Activated CD8-positive, alpha-beta memory T cell treated with anti-CD3 and anti-CD28 coated beads, Interleukin-2, amount 10 ng/mL, durations not matched to agents 7 days and 5 days (primary cell): Measurements from ENCODE around the gene NOP10. TPM values are rescaled to one million over a fixed set of nuclear protein-coding genes. Genes with fewer than 3 reads are reported as not detected.
"Not testable (repeated sequence)": the region's sequence is repeated elsewhere in the genome, so short reads cannot be mapped to it uniquely, and the experiment has no call there.

Experiments used
- ATAC-seq: fragments of 150-1000 bp; cut with Tn5 transposase; one replicate; pipeline ENCODE4 v1.10.0; 2021; ENCODE audit warnings: moderate library complexity
- CTCF ChIA-PET: fragments of 350-600 bp; sonication (Branson Sonifier 250); formaldehyde crosslinking; loops from one replicate; lab custom pipeline; 2021; ENCODE audit warnings: antibody characterized with exemption; lab: Charles Lee
- DNase-seq: peaks from one replicate; pipeline ENCODE4 v3.0.0-alpha.2; 2020
- H3K27ac Mint-ChIP-seq: one replicate; pipeline ENCODE4 v1.8.0; 2021; ENCODE audit warnings: mild to moderate bottlenecking, mixed read lengths
- H3K27me3 Mint-ChIP-seq: one replicate; pipeline ENCODE4 v1.8.0; 2021; ENCODE audit warnings: mixed read lengths
- H3K36me3 Mint-ChIP-seq: one replicate; pipeline ENCODE4 v1.8.0; 2021; ENCODE audit warnings: mild to moderate bottlenecking, mixed read lengths
- H3K4me1 Mint-ChIP-seq: one replicate; pipeline ENCODE4 v1.8.0; 2021; ENCODE audit warnings: mixed read lengths
- H3K4me3 Mint-ChIP-seq: one replicate; pipeline ENCODE4 v1.8.0; 2021; ENCODE audit warnings: mild to moderate bottlenecking, moderate library complexity, mixed read lengths
- H3K9me3 Mint-ChIP-seq: one replicate; pipeline ENCODE4 v1.8.0; 2022; ENCODE audit warnings: low read depth, mixed read lengths
- total RNA-seq, 2 experiments: library from RNA; stranded (reverse); gene quantifications; one replicate each; pipeline ENCODE4 v1.2.3, GENCODE V29; 2021

The NOP10 gene
- total RNA-seq, 2 experiments from 2014 or later = 166 to 249 TPM

GRCh38 chr15:34352996-34353395 is 10.1 kb upstream of the NOP10 start:
- ATAC-seq, H3K27me3 Mint-ChIP-seq, H3K27ac Mint-ChIP-seq, DNase-seq, CTCF ChIA-PET, H3K9me3 Mint-ChIP-seq, H3K36me3 Mint-ChIP-seq, H3K4me3 Mint-ChIP-seq, H3K4me1 Mint-ChIP-seq: not testable (repeated sequence)

- DNase-seq (no peak), ATAC-seq (no peak)
- no peak overlapping the region for H3K27ac Mint-ChIP-seq
- H3K4me1 Mint-ChIP-seq = no peaks in the 10 kb centered on the region
- no peaks in the 10 kb centered on the region for H3K9me3 Mint-ChIP-seq
- CTCF ChIA-PET = interaction anchor here (1.4 kb wide), 1 partner anchor 16 kb away, joined by 3 read pairs; no protein-coding TSS in a partner anchor
- no peak overlapping the region for H3K4me3 Mint-ChIP-seq
- H3K36me3 Mint-ChIP-seq = peaks cover 1% of the 10 kb centered on the region
- peaks cover 2% of the 10 kb centered on the region for H3K27me3 Mint-ChIP-seq
Measured at GRCh38 chr15:34349769-34350168, 6.8 kb upstream of the NOP10 start.

- Mint-ChIP-seq H3K4me3 (no peak overlapping the region), H3K36me3 (no peaks in the 10 kb centered on the region), H3K4me1 (no peaks in the 10 kb centered on the region), H3K27me3 (peaks cover 2% of the 10 kb centered on the region), H3K27ac (no peak overlapping the region), H3K9me3 (no peaks in the 10 kb centered on the region)
- no peak for ATAC-seq
- CTCF ChIA-PET = interaction anchor here (1.4 kb wide), 1 partner anchor 17 kb away, joined by 3 read pairs; no protein-coding TSS in a partner anchor
- no peak for DNase-seq
Measured at GRCh38 chr15:34348735-34349300, 5.9 kb upstream of the NOP10 start.

GRCh38 chr15:34347951-34348638 is 5.2 kb upstream of the NOP10 start:
- H3K4me1 Mint-ChIP-seq = no peaks in the 10 kb centered on the region
- CTCF ChIA-PET = no interaction called here
- DNase-seq (no peak), ATAC-seq (no peak)
- no peaks in the 10 kb centered on the region for H3K36me3 Mint-ChIP-seq
- no peaks in the 10 kb centered on the region for H3K9me3 Mint-ChIP-seq
- H3K27me3 Mint-ChIP-seq = peaks cover 2% of the 10 kb centered on the region
- no peak overlapping the region for H3K27ac Mint-ChIP-seq
- no peak overlapping the region for H3K4me3 Mint-ChIP-seq

GRCh38 chr15:34342213-34342736 is 661 bp downstream of the NOP10 start:
- Mint-ChIP-seq H3K4me1 (peaks cover 30% of the 10 kb centered on the region), H3K36me3 (peaks cover 23% of the 10 kb centered on the region), H3K27ac (peak overlapping the region; percentile 67)
- DNase-seq = peak; percentile 68
- CTCF ChIA-PET = interaction anchor here (0.8 to 3.2 kb wide), 18 partner anchors 8 to 245 kb away, joined by 3 to 55 read pairs (median 6); partner anchors contain the start of genes KATNBL1 and LPCAT4
- not testable (repeated sequence) for H3K27me3 Mint-ChIP-seq, H3K4me3 Mint-ChIP-seq, ATAC-seq, H3K9me3 Mint-ChIP-seq

- DNase-seq = no peak
- CTCF ChIA-PET = interaction anchor here (1.1 to 3.2 kb wide), 3 partner anchors 11 to 132 kb away, joined by 3 to 55 read pairs (median 14); partner anchors contain the start of genes KATNBL1 and LPCAT4
- peaks cover 23% of the 10 kb centered on the region for H3K36me3 Mint-ChIP-seq
- no peaks in the 10 kb centered on the region for H3K27me3 Mint-ChIP-seq
- H3K4me1 Mint-ChIP-seq = peaks cover 36% of the 10 kb centered on the region
- H3K27ac Mint-ChIP-seq = peak overlapping the region; percentile 67
- no peak for ATAC-seq
- no peaks in the 10 kb centered on the region for H3K9me3 Mint-ChIP-seq
- H3K4me3 Mint-ChIP-seq = no peak overlapping the region
Measured at GRCh38 chr15:34341381-34342212, 1.3 kb downstream of the NOP10 start.

- Mint-ChIP-seq H3K4me1 (peaks cover 51% of the 10 kb centered on the region), H3K27ac (peak overlapping the region; percentile 22), H3K9me3 (no peaks in the 10 kb centered on the region), H3K27me3 (no peaks in the 10 kb centered on the region), H3K4me3 (peak overlapping the region; percentile 21), H3K36me3 (peaks cover 24% of the 10 kb centered on the region)
- DNase-seq (no peak), ATAC-seq (no peak)
- CTCF ChIA-PET = interaction anchor here (0.9 to 5.1 kb wide), 3 partner anchors 11 to 98 kb away, joined by 3 to 44 read pairs (median 4); partner anchors contain the start of gene LPCAT4
Measured at GRCh38 chr15:34339946-34340345, 3.0 kb downstream of the NOP10 start.

GRCh38 chr15:34338347-34338746 is 4.6 kb downstream of the NOP10 start:
- Mint-ChIP-seq H3K4me3 (peak overlapping the region; percentile 93), H3K9me3 (no peaks in the 10 kb centered on the region), H3K36me3 (peaks cover 24% of the 10 kb centered on the region), H3K27ac (no peak overlapping the region), H3K4me1 (peaks cover 63% of the 10 kb centered on the region), H3K27me3 (no peaks in the 10 kb centered on the region)
- ATAC-seq = no peak
- CTCF ChIA-PET = interaction anchor here (2.8 to 5.1 kb wide), 2 partner anchors 10 to 29 kb away, joined by 17 to 44 read pairs; partner anchors contain the start of gene LPCAT4
- DNase-seq = no peak

GRCh38 chr15:34337557-34338306 is 5.2 kb downstream of the NOP10 start, which contains the start of gene SLC12A6:
Gene SLC12A6 (minus strand): TSS chr15:34337781. CDS start chr15:34336680, 1,101 bp downstream.
- no peaks in the 10 kb centered on the region for H3K27me3 Mint-ChIP-seq
- H3K4me3 Mint-ChIP-seq = peak within 1 kb of the TSS; percentile 93
- no peaks in the 10 kb centered on the region for H3K9me3 Mint-ChIP-seq
- ATAC-seq = peak; percentile 84
- DNase-seq = peak; percentile 93
- CTCF ChIA-PET = interaction anchor here (1.7 to 5.1 kb wide), 3 partner anchors 10 to 96 kb away, joined by 6 to 44 read pairs (median 17); partner anchors contain the start of gene LPCAT4
- H3K27ac Mint-ChIP-seq = peak within 1 kb of the TSS; percentile 93
- H3K4me1 Mint-ChIP-seq = peaks cover 67% of the 10 kb centered on the region
- peaks cover 24% of the 10 kb centered on the region for H3K36me3 Mint-ChIP-seq

- ATAC-seq (peak; percentile 12), DNase-seq (peak; percentile 61)
- peak overlapping the region; percentile 93 for H3K4me3 Mint-ChIP-seq
- no peaks in the 10 kb centered on the region for H3K9me3 Mint-ChIP-seq
- H3K36me3 Mint-ChIP-seq = peaks cover 23% of the 10 kb centered on the region
- H3K4me1 Mint-ChIP-seq = peaks cover 72% of the 10 kb centered on the region
- CTCF ChIA-PET = interaction anchor here (1.7 to 5.1 kb wide), 3 partner anchors 9 to 96 kb away, joined by 6 to 44 read pairs (median 17); partner anchors contain the start of gene LPCAT4
- peak overlapping the region; percentile 93 for H3K27ac Mint-ChIP-seq
- no peaks in the 10 kb centered on the region for H3K27me3 Mint-ChIP-seq
Measured at GRCh38 chr15:34336991-34337556, 5.9 kb downstream of the NOP10 start.

GRCh38 chr15:34336231-34336990 is 6.5 kb downstream of the NOP10 start:
- Mint-ChIP-seq H3K9me3 (no peaks in the 10 kb centered on the region), H3K27ac (peak overlapping the region; percentile 93), H3K27me3 (no peaks in the 10 kb centered on the region), H3K36me3 (peaks cover 19% of the 10 kb centered on the region), H3K4me3 (peak overlapping the region; percentile 93), H3K4me1 (peaks cover 72% of the 10 kb centered on the region)
- DNase-seq (peak; percentile 60), ATAC-seq (no peak)
- CTCF ChIA-PET = interaction anchor here (1.4 to 5.1 kb wide), 5 partner anchors 8 to 95 kb away, joined by 3 to 44 read pairs (median 8); partner anchors contain the start of gene LPCAT4
